Spleen (tissue), 11 donors: ENCODE data around the gene AQR. TPM values are rescaled to one million over a fixed set of nuclear protein-coding genes. Genes with fewer than 3 reads are reported as not detected.
"Not testable (repeated sequence)": the region's sequence is repeated elsewhere in the genome, so short reads cannot be mapped to it uniquely, and the experiment has no call there.

Experiments
- DNase-seq: peaks from one replicate; pipeline ENCODE4 v3.0.0-alpha.2; 2020
- H3K27ac ChIP-seq, 8 donors: fragments of 200-600 bp; sonication (generic) in 7 of 8; 1 replicate in 4 of 8; 2 replicates in 4 of 8; pipeline versions ENCODE4 v1.5.0 to v1.8.0; 2016 to 2021; ENCODE audit warnings: inconsistent platforms in 4 of 8, mild to moderate bottlenecking in 4 of 8, moderate library complexity in 1 of 8
- H3K27me3 ChIP-seq, 7 donors: fragments of 200-600 bp; sonication (generic) in 6 of 7; replicated peaks in 1 of 7; 1 replicate in 4 of 7; 2 replicates in 3 of 7; pipeline versions ENCODE4 v1.5.0 to v1.8.0; 2016 to 2021; ENCODE audit warnings: inconsistent platforms in 3 of 7, mild to moderate bottlenecking in 1 of 7
- H3K36me3 ChIP-seq, 6 donors: fragments of 200-600 bp; sonication (generic) in 5 of 6; 1 replicate in 4 of 6; 2 replicates in 2 of 6; pipeline versions ENCODE4 v1.5.0 to v1.8.0; 2016 to 2021; ENCODE audit warnings: inconsistent platforms in 2 of 6
- H3K4me1 ChIP-seq, 6 donors: fragments of 200-600 bp; sonication (generic) in 5 of 6; 1 replicate in 3 of 6; 2 replicates in 3 of 6; pipeline versions ENCODE4 v1.5.0 to v1.8.0; 2016 to 2021; ENCODE audit warnings: inconsistent platforms in 3 of 6
- H3K4me3 ChIP-seq, 8 donors: fragments of 200-600 bp; sonication (generic) in 7 of 8; 1 replicate in 4 of 8; 2 replicates in 4 of 8; pipeline versions ENCODE4 v1.5.0 to v1.8.0; 2016 to 2021; ENCODE audit warnings: inconsistent platforms in 4 of 8, mild to moderate bottlenecking in 4 of 8, moderate library complexity in 2 of 8
- H3K9me3 ChIP-seq, 8 donors: fragments of 200-600 bp; sonication (generic) in 7 of 8; 1 replicate in 4 of 8; 2 replicates in 4 of 8; pipeline versions ENCODE4 v1.5.0 to v1.8.0; 2016 to 2021; ENCODE audit warnings: inconsistent platforms in 4 of 8
- CTCF ChIP-seq, 11 experiments: fragments of 200-600 bp in 7 of 11; fragments of 450-650 bp in 4 of 11; sonication (generic) in 4 of 11; IDR thresholded peaks in 8 of 11; conservative IDR thresholded peaks in 3 of 11; 1 replicate in 7 of 11; 2 replicates in 4 of 11; pipeline versions ENCODE4 v1.4.0 to v1.8.0; 2016 to 2021; ENCODE audit warnings: antibody characterized with exemption in 11 of 11, inconsistent platforms in 4 of 11, mild to moderate bottlenecking in 1 of 11
- POLR2A ChIP-seq, 3 donors: fragments of 450-650 bp; IDR thresholded peaks; one replicate each; pipeline ENCODE4 v1.5.1; 2017; ENCODE audit warnings: antibody characterized with exemption in 3 of 3, mild to moderate bottlenecking in 1 of 3
- POLR2AphosphoS5 ChIP-seq, 3 donors: sonication (generic); formaldehyde crosslinking; IDR thresholded peaks; one replicate each; pipeline ENCODE4 v1.5.1; 2017; ENCODE audit warnings: antibody characterized with exemption in 3 of 3
- WGBS, 5 donors: extraction: QIAGEN DNeasy Blood & Tissue Kit in 3 of 5; methylation state at CpG; one replicate each; pipeline versions ENCODE4 v1.1.5 to v1.1.7; 2013 to 2018; 5-methylcytosine and 5-hydroxymethylcytosine counted together
- intact Hi-C: fragments of 100-400 bp; cut with DNase I; formaldehyde crosslinking; loops from one replicate; pipeline ENCODE4 v1.15.0; 2023; ENCODE audit warnings: low total_unique reads
- polyA plus RNA-seq, 3 donors: library from polyadenylated mRNA; stranded (reverse); fragments of 200-250 nt; gene quantifications; one replicate each; pipeline ENCODE4 v1.2.1, GENCODE V29; 2013
- total RNA-seq, 7 donors: library from RNA; depleted of rRNA in 3 of 7; stranded (reverse); fragments of >200 nt in 3 of 7; fragmentation: NEBNext Ultra II Directional in 4 of 7; extraction: Animal tissue kit (Norgen Biotek cat#: 25700) in 4 of 7; gene quantifications; one replicate each; pipeline versions ENCODE4 v1.1.0 to v1.2.1, GENCODE V29; 2016 to 2021
- donor health status: healthy with polysubstance abuse.
- donor health status: DM: no; HTN: no; CAD: no; lungs with moderate emphysema.
- donor health status: DM: no; HTN: no; CAD: no.
- donor health status: Bipolar disorder and iron deficiency.
- donor health status: healthy.
- donor health status: DM: no; HTN: no; CAD: no.
- donor health status: DM: yes; HTN: yes; CAD: no.

AQR gene
- total and polyA plus RNA-seq, 10 donors: 10.0 to 38.2 (median 32.7) TPM

GRCh38 chr15:34941185-34941698 lies 28.3 kb downstream of the AQR start:
- peaks cover 0 to 100% (median 86%) of the 10 kb centered on the region in 6 donors for H3K36me3 ChIP-seq
- H3K27ac ChIP-seq: no peak overlapping the region
- WGBS, 5 donors: 94 to 99% (median 96%) methylated on average over 2 of the region's 2 CpGs
- intact Hi-C loops: no loop called here
- no peak for TF ChIP-seq POLR2AphosphoS5 (IDR thresholded peaks at IDR 0.05)
- no peak for TF ChIP-seq POLR2A (IDR thresholded peaks at IDR 0.05)
- TF ChIP-seq CTCF (IDR thresholded peaks at IDR 0.05 in 8 of 11, conservative IDR thresholded peaks at IDR 0.05 in 3 of 11): no peak
- H3K4me3 ChIP-seq: no peak overlapping the region
- DNase-seq: no peak
- no peaks in the 10 kb centered on the region for H3K4me1 ChIP-seq
- H3K27me3 ChIP-seq: no peaks in the 10 kb centered on the region
- no peaks in the 10 kb centered on the region for H3K9me3 ChIP-seq

GRCh38 chr15:34933432-34933975 lies 36.0 kb downstream of the AQR start:
- intact Hi-C loops: no loop called here
- Histone ChIP-seq H3K9me3 (peaks cover 0 to 9% (median 4%) of the 10 kb centered on the region in 8 donors), H3K27ac (no peak overlapping the region), H3K4me1 (no peaks in the 10 kb centered on the region), H3K36me3 (peaks cover 14 to 100% (median 94%) of the 10 kb centered on the region in 6 donors), H3K4me3 (no peak overlapping the region), H3K27me3 (no peaks in the 10 kb centered on the region)
- no peak for DNase-seq
- TF ChIP-seq POLR2A (IDR thresholded peaks at IDR 0.05) (no peak), CTCF (IDR thresholded peaks at IDR 0.05 in 8 of 11, conservative IDR thresholded peaks at IDR 0.05 in 3 of 11) (no peak)
- 92 to 100% (median 96%) methylated on average over 3 of the region's 3 CpGs for WGBS, 5 donors

GRCh38 chr15:34928349-34928748 lies 41.2 kb downstream of the AQR start:
- H3K9me3 ChIP-seq: peaks cover 0 to 12% (median 6%) of the 10 kb centered on the region in 8 donors
- not testable (repeated sequence) for H3K27me3 ChIP-seq, DNase-seq, H3K4me1 ChIP-seq, H3K27ac ChIP-seq, H3K4me3 ChIP-seq
- 96 to 97% (median 97%) methylated on average over 6 of the region's 6 CpGs for WGBS, 5 donors
- intact Hi-C loops: loop anchor here (10.0 kb wide), 1 partner anchor 304 kb away; no protein-coding TSS in a partner anchor
- peaks cover 10 to 100% (median 82%) of the 10 kb centered on the region in 6 donors for H3K36me3 ChIP-seq

GRCh38 chr15:34927726-34928125 lies 41.8 kb downstream of the AQR start:
- Histone ChIP-seq H3K27me3 (no peaks in the 10 kb centered on the region), H3K4me3 (no peak overlapping the region), H3K4me1 (no peaks in the 10 kb centered on the region), H3K36me3 (peaks cover 10 to 99% (median 80%) of the 10 kb centered on the region in 6 donors), H3K27ac (no peak overlapping the region), H3K9me3 (peaks cover 0 to 12% (median 6%) of the 10 kb centered on the region in 8 donors)
- TF ChIP-seq POLR2A (IDR thresholded peaks at IDR 0.05) (no peak), CTCF (IDR thresholded peaks at IDR 0.05 in 8 of 11, conservative IDR thresholded peaks at IDR 0.05 in 3 of 11) (no peak), POLR2AphosphoS5 (IDR thresholded peaks at IDR 0.05) (no peak)
- WGBS, 5 donors: 76 to 89% (median 86%) methylated on average over 2 of the region's 2 CpGs
- no peak for DNase-seq
- intact Hi-C loops: loop anchor here (10.0 kb wide), 1 partner anchor 303 kb away; no protein-coding TSS in a partner anchor
